HG02884 (cell line): Measurements from ENCODE around the gene LGI4.

ENCODE experiments used
- ATAC-seq: cut with Tn5 transposase; IDR thresholded peaks from one replicate; pipeline ENCODE4 v1.9.1; 2021; ENCODE audit warnings: mild to moderate bottlenecking, moderate library complexity; ENCODE audit not compliant: unreplicated experiment

LGI4 gene

DNA sequence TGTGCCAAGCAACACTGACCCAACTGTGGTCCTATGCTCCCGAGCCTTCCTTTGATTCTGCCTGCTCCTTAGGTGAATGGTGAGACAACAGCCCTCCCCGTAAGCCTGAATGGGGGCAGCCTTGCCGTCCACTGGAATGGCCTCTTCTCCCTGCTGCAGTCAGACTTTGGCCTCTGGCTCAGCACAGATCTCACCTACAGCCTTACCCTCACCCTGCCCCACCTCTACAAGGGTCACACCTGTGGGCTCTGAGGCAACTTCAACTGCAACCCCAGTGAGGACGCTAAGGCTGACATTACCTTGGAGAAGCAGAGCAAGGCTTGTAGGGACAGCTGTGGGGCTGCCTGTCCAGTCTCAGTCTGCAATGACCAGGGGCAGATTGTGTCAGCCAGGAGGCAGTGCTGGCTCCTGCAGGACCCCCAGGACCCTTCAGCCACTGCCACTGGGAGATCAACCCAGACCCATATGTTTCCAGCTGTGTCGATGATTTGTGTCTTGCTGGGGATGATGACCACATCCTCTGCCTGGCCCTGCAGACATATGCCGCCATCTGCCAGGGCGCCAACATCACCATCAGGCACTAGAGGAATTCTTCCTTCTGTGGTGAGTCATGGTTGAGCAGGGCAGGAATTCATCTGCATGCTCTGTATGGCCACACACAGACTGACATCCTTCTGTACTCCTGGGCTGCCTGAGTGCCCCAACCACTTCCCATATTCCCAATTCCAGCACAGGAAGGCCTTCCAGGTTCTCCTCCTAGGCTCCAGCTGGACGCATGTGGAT lies 46.5 kb downstream of the LGI4 start:
- ATAC-seq: no peak

DNA sequence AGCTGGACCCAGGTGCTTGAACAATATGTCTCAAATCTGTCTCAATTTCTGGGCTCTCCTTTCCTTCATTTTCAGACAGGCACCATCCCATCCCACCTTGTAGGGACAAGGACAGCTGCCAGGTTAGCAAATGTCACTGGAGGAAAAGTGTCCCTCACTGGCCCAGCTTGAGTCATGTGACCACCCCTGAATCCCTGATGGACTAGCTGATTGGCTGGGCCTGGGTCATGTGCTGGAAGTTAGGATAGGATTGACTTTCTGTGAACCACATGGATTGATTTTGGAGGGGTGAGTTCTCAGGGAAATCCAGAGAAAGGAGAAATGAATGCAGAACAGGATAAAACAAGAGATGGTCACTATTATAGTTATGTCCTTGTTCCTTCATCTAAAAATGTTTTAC lies 47.5 kb downstream of the LGI4 start:
- ATAC-seq: no peak

DNA sequence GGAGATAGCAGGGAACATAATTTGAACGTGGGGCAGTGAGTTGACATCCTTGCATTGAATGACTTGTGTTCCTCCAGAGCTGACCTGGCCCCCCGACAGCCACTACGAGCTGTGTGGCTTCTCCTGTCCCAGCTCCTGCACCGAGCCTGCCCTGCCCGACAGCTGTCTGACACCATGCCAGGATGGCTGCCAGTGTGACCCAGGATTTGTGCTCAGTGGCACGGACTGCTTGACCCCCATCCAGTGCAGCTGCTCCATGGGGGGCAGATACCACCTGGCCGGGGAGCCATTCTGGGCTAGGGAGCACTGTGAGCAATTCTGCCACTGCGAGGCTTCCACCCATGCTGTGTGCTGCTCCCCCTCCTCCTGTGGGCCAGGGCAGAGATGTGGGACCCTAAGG lies 48.4 kb downstream of the LGI4 start:
- ATAC-seq: no peak

DNA sequence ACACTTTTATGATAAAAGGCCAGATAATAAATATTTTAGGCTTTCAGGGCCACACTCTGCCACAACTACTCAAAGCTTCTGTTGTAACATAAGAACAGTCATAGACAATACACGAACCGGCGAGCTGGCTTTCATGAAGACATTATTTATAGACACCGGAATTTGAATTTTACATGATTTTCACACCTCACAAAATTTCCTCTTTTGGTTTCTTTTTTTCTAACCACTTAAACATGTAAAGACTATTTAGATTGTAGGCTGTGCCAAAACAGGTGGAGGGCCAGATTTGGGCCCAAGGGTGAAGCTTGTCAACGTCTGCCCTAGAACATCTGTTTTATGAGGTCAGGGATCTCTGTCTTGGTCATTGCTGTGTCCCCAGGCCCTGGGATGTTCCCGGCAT lies 48.9 kb downstream of the LGI4 start:
- no peak for ATAC-seq

DNA sequence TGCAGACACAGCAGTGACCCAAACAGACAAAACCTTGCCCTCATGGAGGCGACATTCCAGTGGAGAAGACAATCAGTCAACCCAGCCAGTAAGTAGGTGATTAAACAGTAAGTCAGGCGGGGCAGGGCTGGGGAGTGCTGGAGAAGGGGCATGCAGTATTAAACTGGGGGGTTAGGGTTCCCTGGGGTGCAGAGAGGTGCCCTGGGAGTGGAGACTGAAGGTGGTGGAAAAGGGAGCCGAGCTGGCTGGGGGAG lies 50.4 kb downstream of the LGI4 start:
- ATAC-seq: no peak

DNA sequence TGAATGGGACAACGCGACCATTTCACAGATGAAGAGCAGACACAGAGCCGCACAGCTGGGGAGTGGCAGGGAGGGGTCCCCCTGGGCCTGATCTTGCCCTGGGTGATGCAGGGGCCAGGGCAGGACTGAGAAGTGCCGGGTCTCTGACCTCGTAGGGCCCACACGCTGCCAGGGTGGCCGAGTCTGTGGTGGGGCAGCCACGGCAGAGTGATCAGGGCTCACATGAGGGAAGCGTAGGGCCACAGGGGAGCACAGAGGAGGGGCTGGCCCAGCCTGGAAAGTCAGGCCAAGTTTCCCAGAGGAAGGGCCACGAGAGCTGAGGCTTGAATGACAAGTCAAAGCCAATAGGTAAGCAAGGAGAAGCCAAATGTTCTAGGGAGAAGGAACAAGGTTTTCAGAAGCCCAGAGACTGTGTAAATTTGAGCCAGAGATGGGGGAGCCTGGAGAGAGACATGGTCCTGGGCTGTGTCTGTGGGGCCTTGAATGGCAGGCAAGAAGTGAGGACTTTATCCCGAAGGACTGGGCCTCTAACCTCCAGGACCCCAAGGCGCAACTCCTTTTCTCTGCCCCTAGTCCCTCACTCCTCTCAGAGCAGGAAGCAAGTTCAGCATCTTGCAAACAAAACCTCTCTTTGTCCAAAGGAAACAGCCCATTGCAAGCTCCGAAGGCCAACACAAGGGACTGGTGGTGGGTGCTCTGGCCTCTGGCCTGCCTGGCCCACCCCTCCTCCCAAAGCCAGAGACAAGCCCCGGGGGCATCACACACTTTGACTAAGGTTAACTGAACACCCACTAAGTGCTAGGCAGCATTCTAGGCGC lies 51.0 kb downstream of the LGI4 start:
- no peak for ATAC-seq

DNA sequence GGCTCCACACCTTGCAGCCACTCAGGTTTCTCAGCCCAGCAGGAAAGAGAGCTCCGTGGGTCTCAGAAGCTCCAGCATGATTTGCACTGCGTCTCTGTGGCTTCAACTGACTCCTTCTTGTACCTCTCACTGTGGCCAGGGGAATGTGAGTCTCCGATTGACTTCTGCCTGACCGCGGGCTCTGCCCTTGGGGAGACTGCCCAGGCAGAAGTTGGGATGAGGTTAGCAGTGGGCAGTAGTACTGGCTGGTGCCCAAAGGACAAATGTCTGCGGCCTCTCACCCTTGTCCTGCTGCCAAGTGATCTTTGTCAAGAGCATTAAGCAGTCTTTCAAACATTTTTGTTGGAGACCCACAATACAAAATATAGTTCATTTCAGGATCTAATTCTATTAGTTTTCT lies 53.7 kb downstream of the LGI4 start:
- ATAC-seq: no peak

DNA sequence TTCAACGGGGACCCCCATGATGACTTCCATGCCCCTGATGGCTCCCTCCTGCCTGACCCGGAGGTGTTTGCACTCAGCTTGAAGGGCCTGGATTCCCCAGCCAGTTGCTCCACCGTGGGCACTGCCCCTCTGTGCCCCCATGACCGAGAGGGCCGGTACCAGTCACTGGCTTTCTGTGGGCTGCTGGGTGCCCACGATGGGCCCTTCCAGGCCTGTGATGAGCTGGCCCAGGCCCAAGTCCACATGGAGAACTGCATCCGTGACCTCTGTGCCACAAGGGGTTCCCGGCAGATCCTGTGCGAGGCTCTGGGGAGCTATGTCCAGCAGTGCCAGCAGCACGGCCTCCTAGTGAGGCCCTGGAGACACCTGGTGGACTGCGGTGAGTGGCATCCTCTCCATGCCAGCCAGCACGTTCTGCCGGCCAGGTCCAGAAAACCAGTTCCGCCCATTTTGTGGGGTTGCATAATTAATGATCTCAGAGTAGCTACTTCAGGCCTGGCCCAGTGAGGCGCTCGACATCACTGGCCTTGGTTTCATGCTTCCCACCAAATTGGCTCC lies 54.2 kb downstream of the LGI4 start:
- no peak for ATAC-seq

DNA sequence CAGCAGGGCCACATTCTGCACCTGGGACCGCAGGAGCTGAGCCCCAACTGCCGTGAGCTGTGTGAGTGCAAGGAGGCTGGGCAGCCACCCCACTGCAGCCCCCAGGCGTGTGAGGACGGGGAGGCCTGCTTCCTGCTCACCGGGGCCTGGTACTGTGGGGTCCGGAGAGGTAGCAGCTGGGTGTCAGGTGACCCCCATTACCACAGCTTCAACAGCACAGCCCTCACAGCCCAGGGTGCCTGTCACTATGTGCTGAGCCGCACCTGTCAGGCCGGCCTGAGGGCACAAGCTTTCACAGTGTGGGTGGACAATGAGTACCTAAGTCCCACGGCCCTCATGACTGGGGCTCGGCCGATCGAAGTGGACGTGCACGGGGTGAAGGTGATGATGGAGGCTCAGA lies 55.0 kb downstream of the LGI4 start:
- ATAC-seq: no peak

DNA sequence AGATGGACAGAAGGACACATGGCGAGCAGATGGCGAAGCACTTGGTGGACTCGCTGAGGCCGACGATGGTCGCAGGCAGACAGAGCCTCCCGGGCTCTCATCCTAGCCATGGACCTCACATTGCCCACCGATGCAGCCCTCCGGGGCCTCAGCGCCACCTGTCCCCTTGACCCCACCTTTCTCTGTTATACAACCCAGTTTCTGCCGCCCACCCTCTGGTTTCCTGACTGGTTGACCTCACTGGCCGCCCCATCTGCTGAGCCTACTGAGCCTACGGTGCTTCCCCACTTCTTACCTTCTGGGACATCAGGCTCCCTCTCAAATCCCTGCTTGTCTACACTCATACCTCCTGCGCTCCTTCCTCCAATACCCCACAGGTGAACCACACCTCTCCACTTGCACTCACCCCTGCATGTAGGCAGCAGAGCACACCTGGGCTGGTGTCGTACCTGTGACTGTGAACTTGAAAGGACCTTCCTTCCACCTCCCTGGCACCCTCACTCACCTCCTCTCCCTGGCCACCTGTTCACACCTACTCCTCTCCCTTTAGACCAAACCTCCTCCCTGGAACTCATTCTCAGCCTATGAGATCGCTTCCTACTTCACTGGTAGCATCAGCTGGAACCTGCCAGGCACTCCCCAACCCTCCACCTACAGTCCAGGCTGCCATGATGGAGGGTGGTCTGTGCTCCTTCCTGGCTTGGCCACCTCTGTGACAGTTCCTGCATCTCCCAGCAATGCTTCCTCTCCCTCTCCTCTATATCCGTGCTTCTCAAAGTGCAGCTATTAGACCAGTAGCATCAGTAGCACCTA lies 57.2 kb downstream of the LGI4 start:
- no peak for ATAC-seq

DNA sequence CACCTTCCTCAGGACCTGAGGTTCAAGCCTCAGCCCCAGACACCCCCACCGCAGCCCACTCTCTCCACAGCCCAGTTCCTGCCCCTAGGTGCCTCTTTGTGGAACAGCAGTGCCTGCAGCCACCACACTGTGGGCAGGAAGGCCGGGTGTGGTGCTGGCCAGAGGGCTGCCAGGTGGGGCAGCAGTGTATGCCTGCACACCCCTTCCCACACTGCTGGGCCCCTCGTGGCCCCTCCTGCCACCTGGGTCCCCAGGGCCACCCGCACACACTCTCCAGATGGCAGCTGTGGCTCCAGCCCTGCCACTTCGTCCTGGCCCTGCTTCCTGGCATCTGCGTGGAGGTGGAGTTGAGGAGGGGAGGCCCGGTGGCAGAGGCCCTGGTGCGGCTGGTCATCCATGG lies 58.2 kb downstream of the LGI4 start:
- ATAC-seq: no peak

DNA sequence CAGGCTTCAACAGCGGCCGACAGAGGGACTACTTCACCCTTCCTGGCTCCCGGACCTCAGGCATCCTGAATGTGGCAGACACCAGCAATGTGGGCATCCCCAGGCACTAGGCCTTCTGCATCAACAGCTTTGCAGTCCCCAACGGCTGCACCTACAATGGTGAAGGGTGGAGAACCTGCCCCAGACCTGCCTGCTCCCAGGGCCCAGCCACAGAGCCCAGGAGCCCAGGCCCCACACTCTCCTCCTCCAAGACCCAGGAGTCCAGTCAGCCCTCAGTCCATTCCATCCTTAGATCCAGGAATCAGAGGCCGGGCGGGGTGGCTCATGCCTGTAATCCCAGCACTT lies 58.9 kb downstream of the LGI4 start:
- no peak for ATAC-seq

DNA sequence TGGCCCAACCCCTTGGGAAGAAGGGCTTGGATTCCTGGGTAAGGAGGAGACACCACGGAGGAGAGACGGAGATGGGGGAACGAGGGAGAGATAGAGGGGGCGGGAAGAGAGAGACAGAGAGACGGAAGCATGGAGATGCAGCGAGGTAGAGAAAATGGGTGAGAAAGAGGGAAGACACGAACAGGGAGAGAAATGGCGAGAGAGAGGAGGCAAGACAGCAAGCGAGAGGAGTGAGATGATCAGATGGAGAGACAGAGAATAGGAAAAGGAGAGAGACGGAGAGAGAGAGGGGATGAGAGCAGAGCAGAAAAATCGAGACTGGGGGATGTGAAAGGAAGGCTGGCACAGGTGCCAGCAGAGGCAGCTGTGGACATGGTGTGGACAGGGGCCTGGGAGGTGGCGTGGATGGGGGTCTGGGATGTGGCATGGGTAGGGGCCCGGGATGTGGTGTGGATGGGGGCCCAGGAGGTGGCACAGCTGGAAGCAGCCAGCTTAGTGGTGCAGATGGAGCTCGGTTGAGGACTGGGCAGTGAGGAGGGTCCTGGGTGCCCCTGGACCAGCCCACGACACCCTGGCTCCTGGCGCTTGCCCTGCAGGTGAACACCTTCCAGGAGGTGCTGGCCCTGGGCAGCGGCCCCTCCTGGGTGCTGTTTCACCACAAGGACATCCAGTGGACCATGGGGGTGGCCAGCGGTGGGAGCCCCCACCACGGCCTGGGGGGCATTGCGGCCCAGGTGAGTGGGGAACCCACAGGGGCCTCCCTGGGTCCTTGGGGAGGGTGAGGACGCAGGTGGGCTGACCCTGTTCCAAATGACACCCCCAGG lies 59.4 kb downstream of the LGI4 start:
- ATAC-seq: no peak
